Dermis microvascular lymphatic vessel endothelial cell (primary cell): ENCODE data around the gene ABLIM3. TPM values are rescaled to one million over a fixed set of nuclear protein-coding genes. Genes with fewer than 3 reads are reported as not detected.

Experiments
- DNase-seq, 2 donors: peaks; one replicate each; pipeline versions ENCODE4 v3.0.0 to v3.0.0-alpha.2; 2010; ENCODE audit warnings: low read depth in 2 of 2
- total RNA-seq: library from RNA; depleted of rRNA; stranded (reverse); fragments of >200 nt; gene quantifications from 2 replicates; pipeline ENCODE4 v1.2.1, GENCODE V29; 2014

The ABLIM3 gene
- total RNA-seq, 1 donor from 2014 or later, result 19.5 TPM

DNA sequence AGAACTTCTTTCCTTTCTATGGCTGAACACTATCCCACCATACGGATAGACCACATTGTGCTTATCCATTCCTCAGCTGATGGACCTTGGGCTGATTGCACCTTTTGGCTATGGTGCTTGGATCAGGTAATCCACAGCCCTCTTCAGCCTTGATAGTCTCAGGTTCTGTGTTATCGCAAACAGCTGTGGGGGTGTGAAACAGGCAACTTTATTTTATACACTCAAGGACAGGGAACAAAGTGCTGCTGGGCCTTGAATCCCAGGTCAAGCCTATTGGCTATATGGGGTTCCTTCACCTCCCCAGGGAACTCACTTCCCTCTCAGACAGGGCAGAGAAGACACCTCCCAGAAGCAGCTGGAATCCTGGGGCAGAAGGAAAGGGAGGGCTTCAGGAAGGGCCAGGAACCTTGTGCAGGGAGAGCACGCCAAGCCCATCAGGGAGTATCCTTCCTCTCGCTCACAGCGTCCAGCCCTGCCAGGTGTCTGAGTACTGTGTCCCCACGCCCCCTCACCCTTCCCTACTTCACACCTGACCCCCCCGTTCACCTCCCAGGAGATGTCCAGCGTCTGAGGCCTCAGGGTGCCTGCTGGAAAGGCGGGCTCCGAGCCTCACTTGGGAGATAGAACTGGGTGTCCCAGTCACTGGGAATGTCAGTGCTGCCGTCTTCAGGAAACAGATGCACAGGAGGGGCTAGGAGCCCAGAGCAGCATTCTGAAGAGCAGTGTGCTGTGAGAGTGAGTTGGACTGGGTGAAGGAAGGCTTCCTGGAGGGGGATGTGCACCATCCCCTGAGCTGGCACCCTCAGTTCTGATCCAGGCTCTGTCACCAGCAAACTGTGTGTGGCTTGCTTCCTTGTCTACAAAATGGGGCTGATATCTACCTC lies 163.1 kb downstream of the ABLIM3 start:
- peak in 1 of 2 donors; percentile 59 for DNase-seq

- DNase-seq, result no peak
These were observed 168.1 kb downstream of the ABLIM3 start for GRCh38 chr5:149309354-149309753.

Other genes with a start within 250 kb of the ABLIM3 start
- 27.2 and 35.7 TPM in 2 replicates for gene SH3TC2, start 78.4 kb upstream of the ABLIM3 start, total RNA-seq
- 144 and 264 TPM in 2 replicates for gene AFAP1L1, start 130.4 kb downstream of the ABLIM3 start, total RNA-seq
- 44.0 and 103 TPM in 2 replicates for gene GRPEL2, start 204.0 kb downstream of the ABLIM3 start, total RNA-seq
- 11.4 and 12.6 TPM in 2 replicates for gene PCYOX1L, start 216.6 kb downstream of the ABLIM3 start, total RNA-seq
- gene IL17B, start 237.8 kb downstream of the ABLIM3 start, total RNA-seq, result not detected in 2 replicates